NCI-H2029 (cell line): Measurements from ENCODE around the gene NEAT1.

Experiments used
- DNase-seq: peaks from one replicate; lab custom pipeline; 2025; lab: John Stamatoyannopoulos, UW

NEAT1 gene

GRCh38 chr11:65421794-65422632 lies 585 bp upstream of the NEAT1 start:
- DNase-seq: peak; percentile 94

- DNase-seq: no peak
Measured at GRCh38 chr11:65423516-65424204, 1.1 kb downstream of the NEAT1 start.

GRCh38 chr11:65424205-65425104 lies 1.9 kb downstream of the NEAT1 start:
- DNase-seq: no peak

GRCh38 chr11:65425105-65425970 lies 2.7 kb downstream of the NEAT1 start:
- DNase-seq: no peak

- DNase-seq: no peak
Measured at GRCh38 chr11:65425971-65426838, 3.6 kb downstream of the NEAT1 start.

- DNase-seq: no peak
Measured at GRCh38 chr11:65426839-65427690, 4.5 kb downstream of the NEAT1 start.

- DNase-seq: no peak
Measured at GRCh38 chr11:65427691-65428577, 5.3 kb downstream of the NEAT1 start.

GRCh38 chr11:65428578-65429067 lies 6.0 kb downstream of the NEAT1 start:
- DNase-seq: no peak

- no peak for DNase-seq
Measured at GRCh38 chr11:65429068-65429681, 6.6 kb downstream of the NEAT1 start.

- DNase-seq: peak; percentile 71
Measured at GRCh38 chr11:65429724-65430405, 7.3 kb downstream of the NEAT1 start.

- peak; percentile 44 for DNase-seq
Measured at GRCh38 chr11:65430406-65431217, 8.0 kb downstream of the NEAT1 start.

GRCh38 chr11:65431451-65432099 lies 9.0 kb downstream of the NEAT1 start:
- DNase-seq: no peak

GRCh38 chr11:65432100-65432650 lies 9.6 kb downstream of the NEAT1 start:
- DNase-seq: no peak

- no peak for DNase-seq
Measured at GRCh38 chr11:65432686-65433582, 10.3 kb downstream of the NEAT1 start.
